ENCODE measurements around the gene TMPRSS7.

DNA sequence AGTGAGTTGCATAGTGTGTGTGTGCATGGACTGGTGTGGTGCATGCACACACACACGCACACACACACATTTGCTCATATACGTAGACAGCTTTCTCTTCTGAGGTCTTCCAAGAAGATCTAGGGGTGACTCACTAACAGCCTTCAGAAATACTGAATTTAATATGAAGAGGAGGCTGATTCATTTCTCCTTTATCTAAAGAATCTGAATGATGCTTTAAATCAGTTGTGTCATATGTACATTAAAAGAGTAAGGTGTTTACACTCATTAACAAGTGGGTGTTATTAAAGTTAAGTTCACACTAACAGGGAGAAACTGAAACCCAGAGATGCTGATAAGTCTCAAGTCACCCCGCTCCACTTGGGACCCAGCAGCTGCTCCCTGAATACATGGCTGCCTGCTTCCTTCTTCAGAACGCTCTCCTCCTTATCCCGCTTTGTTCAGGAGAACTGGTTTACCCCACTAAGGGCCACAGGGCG is 22.0 kb downstream of the TMPRSS7 start:
- TF ChIP-seq, protein P1, sequence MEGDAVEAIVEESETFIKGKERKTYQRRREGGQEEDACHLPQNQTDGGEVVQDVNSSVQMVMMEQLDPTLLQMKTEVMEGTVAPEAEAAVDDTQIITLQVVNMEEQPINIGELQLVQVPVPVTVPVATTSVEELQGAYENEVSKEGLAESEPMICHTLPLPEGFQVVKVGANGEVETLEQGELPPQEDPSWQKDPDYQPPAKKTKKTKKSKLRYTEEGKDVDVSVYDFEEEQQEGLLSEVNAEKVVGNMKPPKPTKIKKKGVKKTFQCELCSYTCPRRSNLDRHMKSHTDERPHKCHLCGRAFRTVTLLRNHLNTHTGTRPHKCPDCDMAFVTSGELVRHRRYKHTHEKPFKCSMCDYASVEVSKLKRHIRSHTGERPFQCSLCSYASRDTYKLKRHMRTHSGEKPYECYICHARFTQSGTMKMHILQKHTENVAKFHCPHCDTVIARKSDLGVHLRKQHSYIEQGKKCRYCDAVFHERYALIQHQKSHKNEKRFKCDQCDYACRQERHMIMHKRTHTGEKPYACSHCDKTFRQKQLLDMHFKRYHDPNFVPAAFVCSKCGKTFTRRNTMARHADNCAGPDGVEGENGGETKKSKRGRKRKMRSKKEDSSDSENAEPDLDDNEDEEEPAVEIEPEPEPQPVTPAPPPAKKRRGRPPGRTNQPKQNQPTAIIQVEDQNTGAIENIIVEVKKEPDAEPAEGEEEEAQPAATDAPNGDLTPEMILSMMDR (IDR thresholded peaks at IDR 0.05): no peak
- no peak for TF ChIP-seq POLR2A (IDR thresholded peaks at IDR 0.05)

All from body of pancreas (tissue), 4 donors.